Activated T-helper 9 cell treated with anti-CD3 and anti-CD28 coated beads, Interleukin-2, amount 50 U/mL, for 16 hours (primary cell): ENCODE results near the gene IGFL2.
"Not testable (repeated sequence)": the region's sequence is repeated elsewhere in the genome, so short reads cannot be mapped to it uniquely, and the experiment has no call there.

Experiments
- DNase-seq: peaks from one replicate; pipeline ENCODE4 v3.0.0-alpha.2; 2020; ENCODE audit warnings: low read depth

IGFL2 gene

DNA sequence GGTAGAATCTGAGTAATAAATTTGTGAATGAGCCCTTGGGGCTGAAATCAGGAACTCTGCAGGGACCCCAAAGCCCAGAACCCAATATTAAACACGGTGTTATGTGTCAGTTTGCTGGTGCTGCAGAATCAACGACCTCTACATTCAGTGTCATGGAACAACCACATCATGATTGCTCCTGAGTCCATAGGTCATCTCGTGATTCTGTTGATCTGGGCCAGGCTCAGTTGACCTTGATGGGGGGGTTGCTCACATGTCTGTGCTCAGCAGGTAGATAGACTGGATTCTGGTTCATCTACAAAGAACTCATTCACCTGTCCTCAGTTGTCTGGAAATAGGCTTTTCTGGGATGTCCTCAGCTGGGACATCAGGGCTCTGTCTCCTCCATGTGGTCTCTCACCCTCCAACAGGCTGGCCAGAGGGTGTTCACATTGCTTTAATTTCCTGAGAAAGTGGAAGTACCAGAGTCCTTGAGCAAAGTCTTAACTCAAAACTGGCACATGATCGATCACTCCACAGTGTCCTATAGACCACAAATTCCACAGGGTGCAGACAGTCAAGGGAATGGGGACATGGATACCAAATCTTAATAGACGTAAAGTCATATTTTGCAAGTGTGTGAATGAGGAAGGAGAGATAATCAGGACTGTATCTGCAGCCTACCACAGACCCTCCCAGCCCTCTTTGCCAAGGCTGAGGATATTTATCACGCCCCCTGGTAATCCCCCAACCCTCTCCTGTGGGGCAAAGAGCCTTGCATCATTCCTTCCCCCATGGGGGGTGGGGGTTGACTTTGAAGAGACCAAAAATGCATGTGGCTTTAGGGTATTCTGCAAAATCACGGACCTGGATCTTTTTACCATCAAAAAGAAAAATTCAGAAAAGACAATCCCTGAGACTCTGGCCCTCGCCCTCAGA is 42.2 kb downstream of the IGFL2 start:
- DNase-seq: no peak

DNA sequence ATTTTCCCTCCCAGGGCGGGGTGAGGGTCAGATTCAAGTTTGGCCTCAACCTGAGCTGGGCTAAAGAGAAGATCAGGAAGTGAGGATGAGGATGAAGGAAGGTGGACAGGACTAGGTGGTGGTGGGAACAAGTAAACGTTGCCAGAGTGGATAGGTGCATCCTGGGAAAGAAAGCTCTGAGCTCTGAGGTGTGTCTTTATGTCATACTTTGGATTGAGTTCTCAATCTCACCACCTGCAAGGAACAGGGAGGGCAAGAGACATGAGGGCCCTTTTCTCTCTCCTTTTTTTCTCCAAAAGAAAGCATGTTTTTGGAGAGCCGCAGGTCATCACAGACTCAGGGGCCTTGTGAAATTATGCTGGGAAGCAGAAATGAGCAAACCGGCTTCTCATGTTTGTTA is 43.3 kb downstream of the IGFL2 start:
- no peak for DNase-seq

DNA sequence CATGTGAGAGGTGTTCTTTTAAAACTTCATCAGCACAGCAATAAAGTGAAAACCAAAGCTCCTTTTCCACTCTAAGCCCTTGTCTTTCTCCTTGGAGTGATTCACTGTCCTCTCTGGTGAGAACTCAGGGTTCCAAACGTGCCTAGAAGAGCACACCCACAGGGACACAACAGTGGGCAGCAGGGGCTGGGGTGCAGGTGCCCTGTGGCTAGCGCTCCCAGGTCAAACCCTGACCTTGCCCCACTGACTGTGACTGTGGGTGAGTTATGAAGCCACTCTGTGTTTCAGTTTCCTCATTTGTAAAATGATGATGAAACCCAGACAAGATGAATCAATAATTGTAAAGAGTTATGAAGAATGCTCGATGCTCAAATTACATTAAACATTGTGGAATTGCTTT is 43.9 kb downstream of the IGFL2 start:
- DNase-seq: no peak

DNA sequence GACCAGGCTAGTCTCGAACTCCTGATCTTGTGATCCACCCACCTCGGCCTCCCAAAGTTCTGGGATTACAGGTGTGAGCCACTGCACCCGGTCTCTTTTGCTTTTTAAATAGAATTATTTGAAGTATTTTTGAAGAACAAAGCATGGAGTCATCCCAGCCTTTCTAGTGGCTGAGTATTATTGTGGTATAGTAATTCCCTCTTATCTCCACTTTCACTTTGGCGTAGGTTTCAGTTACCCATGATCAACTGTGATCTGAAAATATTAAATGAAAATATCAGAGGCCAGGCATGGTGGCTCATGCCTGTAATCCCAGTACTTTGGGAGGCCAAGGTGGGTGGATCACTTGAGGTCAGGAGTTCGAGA is 44.6 kb downstream of the IGFL2 start:
- not testable (repeated sequence) for DNase-seq

DNA sequence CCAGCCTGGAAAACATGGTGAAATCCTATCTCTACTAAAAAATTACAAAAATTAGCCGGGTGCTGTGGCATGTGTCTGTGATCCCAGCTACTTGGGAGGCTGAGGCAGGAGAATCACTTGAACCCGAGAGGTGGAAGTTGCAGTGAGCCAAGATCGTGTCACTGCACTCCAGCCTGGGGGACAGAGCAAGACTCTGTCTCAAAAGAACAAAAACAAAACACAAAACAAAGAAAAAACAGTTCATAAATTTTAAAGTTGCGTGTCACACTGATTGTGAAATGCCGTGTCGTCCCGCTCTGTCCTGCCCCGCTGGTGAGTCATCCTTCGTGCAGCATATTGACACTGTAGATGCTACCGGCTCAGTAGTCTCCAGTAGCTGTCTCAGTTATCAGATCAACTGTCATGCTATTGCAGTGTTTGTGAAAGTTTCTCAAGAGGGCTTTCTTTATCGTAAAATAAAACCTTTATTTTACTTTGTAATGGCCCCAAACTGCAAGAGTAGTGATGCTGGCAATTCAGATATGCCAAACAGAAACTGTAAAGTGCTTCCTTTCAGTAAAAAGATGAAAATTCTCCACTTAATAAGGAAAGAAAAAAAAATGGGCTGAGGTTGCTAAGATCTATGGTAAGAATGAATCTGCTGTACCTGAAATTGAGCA is 45.1 kb downstream of the IGFL2 start:
- DNase-seq: no peak

DNA sequence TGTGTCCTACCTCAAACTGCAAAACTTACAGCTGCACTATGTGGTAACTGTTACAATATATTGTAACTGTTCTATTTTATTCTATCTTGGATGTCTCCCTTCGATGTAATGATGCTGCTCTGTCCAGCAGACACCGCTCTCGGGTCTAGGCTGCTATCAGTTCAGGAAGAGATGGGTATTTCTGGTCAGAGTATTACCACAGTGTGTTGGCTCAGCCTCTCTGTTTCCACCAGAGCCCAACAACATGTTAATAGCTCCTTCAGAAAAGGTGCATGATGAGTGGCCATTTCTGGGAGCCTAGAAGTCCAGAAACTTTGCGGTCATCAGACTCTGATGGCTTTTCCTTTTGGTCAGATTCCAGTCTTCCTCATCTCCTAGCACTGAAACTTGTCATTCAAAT is 45.6 kb downstream of the IGFL2 start:
- no peak for DNase-seq

DNA sequence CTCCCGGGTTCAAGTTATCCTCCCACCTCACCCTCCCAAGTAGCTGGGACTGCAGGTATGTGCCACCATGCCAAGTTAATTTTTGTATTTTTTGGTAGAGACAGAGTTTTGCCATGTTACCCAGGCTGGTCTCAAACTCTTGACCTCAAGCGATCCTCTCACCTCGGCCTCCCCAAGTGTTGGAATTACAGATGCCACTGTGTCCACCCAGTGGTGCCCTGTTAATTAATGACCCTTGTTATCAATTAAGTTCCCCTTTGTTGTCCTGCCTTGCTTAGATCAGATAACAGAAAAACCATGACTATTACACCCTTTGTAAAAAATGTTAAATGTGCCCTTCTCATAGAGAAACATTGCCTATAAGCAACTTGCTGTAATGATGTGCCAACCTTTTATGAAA is 47.1 kb downstream of the IGFL2 start:
- no peak for DNase-seq

DNA sequence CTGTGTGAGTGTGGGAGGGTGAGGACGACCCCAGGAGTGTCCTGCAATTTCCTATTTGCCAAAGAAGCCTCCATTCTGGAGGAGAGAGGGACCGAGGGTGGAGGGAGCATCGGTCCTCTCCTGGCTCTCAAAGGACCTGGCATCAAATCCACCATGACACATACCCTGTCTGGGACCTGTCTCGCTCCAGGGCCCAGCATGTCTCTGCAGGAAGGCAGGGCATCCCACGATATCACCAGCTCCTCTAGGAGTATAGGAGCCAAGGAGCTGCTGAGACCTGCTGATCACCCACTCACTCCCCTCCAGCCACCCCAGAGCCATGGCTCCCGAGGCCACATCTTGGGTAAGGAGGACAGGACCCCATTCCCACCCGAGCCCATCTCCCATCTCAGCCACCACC is 47.9 kb downstream of the IGFL2 start:
- not testable (repeated sequence) for DNase-seq

DNA sequence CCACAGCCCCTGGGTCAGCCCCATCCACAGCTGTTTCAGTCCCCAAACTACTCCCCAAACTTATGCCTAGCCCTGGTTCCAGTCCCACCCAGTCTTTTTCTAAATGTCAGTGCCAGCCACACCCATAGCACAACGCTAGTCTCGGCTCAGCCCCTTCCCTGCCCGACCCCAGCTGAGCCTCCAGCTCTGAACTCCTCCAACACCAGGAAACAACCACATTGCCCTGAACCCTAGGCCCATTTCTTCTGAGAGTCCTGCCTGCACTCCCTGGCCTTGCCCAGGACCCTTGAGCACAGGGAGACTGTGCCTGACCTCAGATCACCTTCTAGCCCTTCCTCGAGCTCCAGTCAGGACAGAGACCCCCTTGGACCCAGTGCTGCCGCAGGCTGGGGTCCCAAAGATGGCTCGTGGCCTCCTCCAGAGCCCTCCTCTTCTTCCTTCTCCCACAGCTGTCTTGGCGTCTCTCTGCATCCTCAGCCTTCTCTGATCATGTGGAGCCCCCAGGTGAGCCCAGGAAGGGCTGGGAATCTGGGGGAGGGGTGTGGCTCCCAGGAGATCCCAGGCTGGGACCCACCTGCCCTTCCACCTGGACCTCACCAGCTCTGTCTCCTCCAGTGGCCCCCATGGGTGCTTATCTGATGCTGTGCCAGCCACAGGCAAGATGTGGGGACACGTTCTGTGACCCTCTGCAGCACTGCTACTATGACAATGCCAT is 48.5 kb downstream of the IGFL2 start:
- DNase-seq: no peak

DNA sequence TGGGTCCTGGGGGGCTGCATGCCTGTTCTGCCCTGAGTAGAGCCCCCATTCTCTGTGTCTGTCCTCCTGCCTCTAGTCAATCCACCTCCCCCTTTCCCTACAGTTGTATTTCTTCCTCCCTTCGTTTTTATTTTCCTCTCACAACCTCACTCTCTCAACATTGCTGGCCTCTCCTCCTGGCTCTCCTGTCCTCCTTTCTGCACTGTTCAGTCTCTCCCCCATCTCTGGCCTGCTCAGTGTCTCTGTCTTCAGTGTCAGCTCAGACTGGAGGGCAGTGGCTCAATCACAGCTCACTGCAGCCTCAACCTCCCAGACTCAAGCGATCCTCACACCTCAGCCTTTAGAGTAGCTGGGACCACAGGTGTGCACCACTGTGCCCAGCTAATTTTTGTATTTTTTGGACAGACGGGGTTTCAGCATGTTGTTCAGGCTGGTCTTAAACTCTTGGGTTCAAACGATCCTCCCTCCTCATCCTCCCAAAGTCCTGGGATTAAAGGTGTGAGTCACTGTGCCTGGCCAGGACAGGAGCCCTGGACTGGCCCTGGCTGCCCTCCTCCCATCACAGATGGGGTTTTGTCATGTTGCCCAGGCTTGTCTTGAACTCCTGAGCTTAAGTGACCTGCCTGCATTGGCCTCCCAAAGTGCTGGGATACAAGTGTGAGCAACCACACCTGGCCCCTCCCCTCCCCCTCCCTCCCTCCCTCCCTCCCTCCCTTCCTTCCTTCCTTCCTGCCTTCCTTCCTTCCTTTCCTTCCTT is 49.5 kb downstream of the IGFL2 start:
- DNase-seq: no peak

DNA sequence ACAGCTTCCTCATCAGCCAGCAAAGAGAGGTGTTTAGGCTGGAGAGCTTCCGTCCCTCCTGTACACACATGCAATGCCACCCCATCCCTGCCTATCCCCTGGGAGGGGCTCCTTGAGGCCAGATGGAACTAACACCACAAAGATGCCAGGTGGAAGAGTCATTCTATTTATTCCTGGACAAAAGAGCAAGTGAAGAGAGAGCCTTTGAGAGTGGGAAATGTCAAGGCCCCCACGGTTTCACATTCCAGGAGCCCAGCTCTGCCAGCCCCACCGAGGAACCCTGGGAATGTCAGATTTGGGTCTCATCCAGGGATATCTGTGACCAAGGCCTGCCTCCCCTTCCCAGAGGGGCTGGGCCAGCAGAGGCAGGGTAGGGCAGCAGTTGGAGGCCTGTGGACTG is 50.7 kb downstream of the IGFL2 start:
- no peak for DNase-seq

DNA sequence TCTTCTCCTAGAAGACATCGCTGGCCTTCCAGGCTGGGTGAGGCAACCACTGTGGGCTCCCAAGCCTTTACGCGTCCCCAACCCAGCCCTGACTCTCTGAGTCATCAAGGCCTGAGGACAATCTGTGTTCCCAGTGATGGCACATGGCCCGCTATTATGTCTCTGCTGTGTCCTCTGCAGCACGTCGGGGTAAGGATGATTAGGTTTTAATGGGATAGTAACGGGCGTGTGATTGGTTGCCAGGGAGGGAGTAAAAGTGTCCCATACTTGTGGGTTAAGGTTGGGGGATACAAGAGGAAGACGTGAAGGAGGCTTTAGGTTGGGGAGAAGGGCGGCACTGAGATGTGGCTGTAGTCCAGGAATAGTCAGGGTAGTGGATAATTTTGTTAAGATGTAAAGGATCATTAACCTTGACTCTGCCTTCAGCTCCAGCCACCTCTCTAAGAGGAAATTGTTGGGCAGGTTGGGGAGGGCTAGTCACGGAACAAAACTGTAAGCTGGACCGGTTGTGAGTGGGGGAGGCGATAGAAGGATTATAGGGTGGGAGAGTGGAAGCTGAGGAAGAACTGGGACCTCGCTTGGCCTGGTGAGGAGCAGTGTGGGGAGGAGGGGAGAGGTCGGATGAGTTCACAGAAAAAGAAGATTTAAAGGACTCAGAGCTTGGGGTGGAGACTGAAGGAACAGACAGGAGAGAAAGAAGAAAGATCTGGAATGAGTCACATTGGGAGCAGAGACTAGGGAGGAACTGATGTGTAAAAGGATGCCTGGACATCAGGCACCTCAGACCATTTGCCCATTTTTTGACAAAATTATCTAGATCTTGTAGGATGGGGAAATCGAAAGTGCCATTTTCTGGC is 53.6 kb downstream of the IGFL2 start:
- DNase-seq: no peak

DNA sequence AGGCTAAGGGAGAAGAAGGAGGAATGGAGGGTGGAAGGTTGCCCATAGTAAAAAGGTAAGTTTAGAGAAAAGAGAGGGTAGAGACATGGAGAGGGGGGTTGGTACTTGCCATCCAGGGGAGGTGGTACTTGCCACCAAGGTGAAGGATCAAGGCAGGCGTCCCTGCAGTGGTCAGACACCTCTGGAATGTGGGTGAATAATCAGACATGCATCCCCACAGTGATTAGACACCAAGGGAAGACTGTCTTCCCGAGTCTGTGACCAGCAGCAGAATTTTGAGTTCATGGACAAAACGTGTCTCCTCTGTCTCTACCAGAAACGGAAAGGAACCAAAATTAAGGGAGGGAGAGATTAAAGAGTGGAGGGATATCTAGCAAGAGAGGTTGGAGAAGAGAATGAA is 54.4 kb downstream of the IGFL2 start:
- no peak for DNase-seq

DNA sequence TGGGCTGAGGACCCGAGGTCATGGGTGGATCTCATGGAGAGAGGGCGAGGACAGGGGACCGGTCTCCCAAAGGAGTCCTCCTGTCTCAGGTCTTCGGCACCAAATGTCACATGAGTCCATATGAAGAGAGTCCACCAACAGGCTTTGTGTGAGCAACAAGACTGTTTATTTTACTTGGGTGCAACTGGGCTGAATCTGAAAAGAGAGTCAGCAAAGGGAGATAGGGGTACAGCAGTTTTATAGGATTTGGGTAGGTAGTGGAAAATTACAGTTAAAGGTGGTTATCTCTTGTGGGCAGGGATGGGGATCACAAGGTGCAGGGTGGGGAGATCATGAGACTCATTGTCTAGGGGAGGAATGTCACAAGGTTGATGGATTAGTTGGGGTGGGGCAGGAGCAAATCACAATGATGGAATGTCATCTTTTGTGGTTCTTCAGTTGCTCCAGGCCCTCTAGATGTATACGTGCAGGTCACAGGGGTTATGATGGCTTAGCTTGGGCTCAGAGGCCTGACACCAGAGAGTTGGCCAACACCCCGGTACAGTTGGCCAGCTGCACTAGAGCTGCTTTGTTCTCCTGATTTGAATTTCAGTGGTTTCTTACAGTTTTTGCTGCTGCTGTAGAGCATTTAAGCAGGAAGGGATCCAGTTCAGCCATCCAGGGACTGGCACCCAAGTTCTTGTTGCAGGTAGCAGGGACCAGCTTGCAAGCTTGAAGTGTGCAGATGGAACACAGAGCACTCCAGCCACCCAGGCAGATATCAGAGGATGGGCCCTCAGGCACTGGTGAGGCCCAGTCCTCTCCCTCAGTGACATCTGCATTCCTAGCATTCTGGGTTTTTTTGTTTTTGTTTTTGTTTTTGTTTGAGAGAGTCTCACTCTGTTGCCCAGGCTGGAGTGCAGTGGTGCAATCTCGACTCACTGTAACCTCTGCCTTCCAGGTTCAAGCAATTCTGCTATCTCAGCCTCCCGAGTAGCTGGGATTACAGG is 55.1 kb downstream of the IGFL2 start:
- DNase-seq: no peak

DNA sequence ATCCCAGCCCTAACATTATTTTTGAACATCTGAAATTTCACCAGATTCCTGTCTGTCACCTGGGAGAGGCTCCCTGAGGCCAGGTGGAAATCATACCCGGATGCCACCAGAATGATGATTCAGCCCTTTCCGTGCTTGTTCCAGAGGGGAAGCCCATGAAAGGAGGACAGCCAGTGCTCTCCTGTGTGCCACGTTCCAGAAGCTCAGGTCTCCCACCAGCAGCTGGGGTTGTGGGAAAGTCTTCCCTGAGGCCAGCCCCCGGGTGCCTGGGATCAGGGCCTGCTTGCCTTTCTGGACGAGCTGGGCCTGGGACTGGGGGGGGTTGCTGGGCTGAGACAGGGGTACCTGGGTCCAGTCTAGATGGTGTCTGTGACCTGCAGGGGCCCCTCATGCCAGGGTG is 56.0 kb downstream of the IGFL2 start:
- no peak for DNase-seq

DNA sequence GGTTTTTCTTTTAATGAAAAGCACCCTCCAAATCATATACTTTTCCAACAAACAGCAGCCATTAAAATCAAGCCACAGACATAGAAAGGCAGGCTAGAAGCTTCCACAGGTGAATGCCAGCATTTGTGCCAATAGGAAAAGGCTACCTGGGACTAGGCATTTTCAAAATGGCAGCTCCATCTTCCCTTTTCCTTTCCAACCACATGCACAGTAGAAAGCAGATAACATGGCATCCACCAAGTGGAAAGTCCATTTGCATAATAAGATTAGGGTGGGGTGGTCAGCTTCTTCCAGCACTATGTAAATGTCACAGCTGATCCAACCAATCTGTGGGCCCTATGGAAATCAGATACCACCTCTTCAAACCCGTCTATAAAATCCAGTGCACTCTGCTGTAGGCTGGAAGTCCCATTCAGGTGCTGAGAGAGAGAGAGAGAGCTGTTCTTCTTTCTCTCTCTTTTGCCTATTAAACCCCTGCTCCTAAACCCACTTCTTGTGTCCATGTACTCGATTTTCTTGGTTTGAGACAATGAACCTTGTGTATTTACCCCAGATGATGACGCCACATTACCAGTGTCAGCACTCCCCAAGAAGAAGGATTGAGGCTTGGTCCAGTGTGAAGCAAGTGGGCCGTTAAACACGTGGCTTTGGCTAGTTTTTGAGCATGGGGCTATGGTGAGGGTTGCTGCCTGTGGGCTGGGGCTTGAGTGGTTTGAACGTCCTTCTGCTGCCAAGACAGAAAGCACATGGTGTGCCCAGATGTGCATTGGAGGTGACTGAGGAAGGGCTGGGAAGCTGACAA is 57.3 kb downstream of the IGFL2 start:
- no peak for DNase-seq

DNA sequence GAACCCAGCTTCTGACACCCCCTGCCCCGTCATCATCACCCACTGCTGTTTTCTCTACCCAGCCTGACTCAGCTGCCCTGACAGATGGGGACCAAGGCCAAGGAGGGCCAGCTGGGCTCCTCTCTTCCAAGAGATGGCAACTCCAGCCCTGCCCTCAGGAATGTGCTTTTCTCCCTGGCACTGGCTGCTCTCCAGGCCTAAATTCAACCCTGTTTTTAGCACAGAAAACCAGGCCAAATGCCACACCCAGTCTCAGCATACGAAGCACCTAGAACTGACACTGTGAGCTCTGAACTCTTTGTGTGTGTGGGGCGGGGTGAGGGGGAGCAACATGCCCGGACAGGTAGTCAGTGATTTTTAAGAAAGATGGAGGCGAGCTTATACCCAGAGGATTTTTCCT is 58.1 kb downstream of the IGFL2 start:
- no peak for DNase-seq

DNA sequence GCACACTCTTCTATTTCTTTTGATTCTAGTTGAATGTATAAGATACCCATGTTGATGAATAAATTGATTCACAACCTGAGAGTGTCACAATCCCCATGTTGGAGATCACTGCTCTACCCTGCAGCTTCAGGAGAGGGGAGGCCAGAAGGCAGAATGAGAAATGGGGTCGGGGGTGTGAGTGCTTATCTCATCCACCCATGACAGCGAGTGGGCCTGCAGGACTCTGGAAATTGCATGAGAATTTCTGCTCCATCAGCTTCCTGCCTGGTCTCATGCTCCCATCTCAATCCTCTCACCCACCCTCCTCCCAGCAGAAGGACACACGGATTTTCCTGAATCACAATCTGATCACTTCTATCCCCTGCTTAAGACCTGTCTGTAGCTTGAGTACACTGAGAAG is 58.6 kb downstream of the IGFL2 start:
- no peak for DNase-seq

DNA sequence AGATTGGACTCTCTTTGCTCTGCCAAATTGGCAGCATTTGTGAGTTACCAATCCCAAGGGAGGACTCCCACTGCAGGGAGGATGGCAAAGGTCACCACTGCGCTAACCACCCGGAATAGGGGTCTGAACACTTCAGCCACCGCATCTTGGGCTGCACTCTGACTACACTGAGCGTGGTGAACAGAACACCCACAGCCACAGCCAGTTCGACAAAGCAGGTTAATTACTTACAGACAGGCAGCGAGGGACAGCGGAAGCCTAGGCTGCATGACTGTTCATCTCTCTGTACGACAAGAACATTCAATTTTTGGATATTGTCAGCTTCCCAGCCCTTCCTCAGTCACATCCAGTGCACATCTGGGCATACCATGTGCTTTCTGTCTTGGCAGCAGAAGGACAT is 59.8 kb downstream of the IGFL2 start:
- DNase-seq: not testable (repeated sequence)
